HG03558 (cell line): ENCODE data around the gene IMP4.

Experiments
- ATAC-seq: cut with Tn5 transposase; IDR thresholded peaks from one replicate; pipeline ENCODE4 v1.9.1; 2021; ENCODE audit warnings: moderate number of reproducible peaks; ENCODE audit not compliant: unreplicated experiment; ENCODE audit errors: extremely low read depth

The IMP4 gene

GRCh38 chr2:130355172-130355577, 12.5 kb downstream of the IMP4 start:
- no peak for ATAC-seq

- peak; percentile 75 for ATAC-seq
Observed at GRCh38 chr2:130355578-130356431, 13.1 kb downstream of the IMP4 start, which contains the start of gene PTPN18. Gene PTPN18, plus strand, starts transcription at chr2:130356056. Its CDS starts 52 bp downstream, at chr2:130356108.

- no peak for ATAC-seq
Observed at GRCh38 chr2:130357864-130358263, 15.2 kb downstream of the IMP4 start.

- ATAC-seq: no peak
Observed at GRCh38 chr2:130358420-130359350, 16.0 kb downstream of the IMP4 start.

- ATAC-seq: no peak
Observed at GRCh38 chr2:130359466-130359865, 16.8 kb downstream of the IMP4 start.

GRCh38 chr2:130363479-130363878, 20.8 kb downstream of the IMP4 start:
- no peak for ATAC-seq

- ATAC-seq: no peak
Observed at GRCh38 chr2:130365075-130365474, 22.4 kb downstream of the IMP4 start.

GRCh38 chr2:130365963-130366362, 23.3 kb downstream of the IMP4 start:
- no peak for ATAC-seq

GRCh38 chr2:130366720-130367119, 24.0 kb downstream of the IMP4 start:
- no peak for ATAC-seq

- ATAC-seq: no peak
Observed at GRCh38 chr2:130368786-130369185, 26.1 kb downstream of the IMP4 start.

GRCh38 chr2:130369311-130369964, 26.7 kb downstream of the IMP4 start:
- no peak for ATAC-seq

- no peak for ATAC-seq
Observed at GRCh38 chr2:130369965-130370341, 27.3 kb downstream of the IMP4 start.

GRCh38 chr2:130370490-130370889, 27.8 kb downstream of the IMP4 start:
- no peak for ATAC-seq

GRCh38 chr2:130371723-130372054, 29.0 kb downstream of the IMP4 start:
- ATAC-seq: no peak

GRCh38 chr2:130372055-130372832, 29.5 kb downstream of the IMP4 start:
- ATAC-seq: peak; percentile 50

GRCh38 chr2:130372833-130373807, 30.4 kb downstream of the IMP4 start:
- no peak for ATAC-seq

- no peak for ATAC-seq
Observed at GRCh38 chr2:130373808-130374365, 31.2 kb downstream of the IMP4 start.

- ATAC-seq: no peak
Observed at GRCh38 chr2:130374587-130375290, 32.0 kb downstream of the IMP4 start.
